Tibial nerve (tissue), 4 donors: ENCODE results near the gene ITGAE.

Experiments used
- CTCF ChIP-seq, 5 experiments: fragments of 200-600 bp in 3 of 5; fragments of 450-650 bp in 2 of 5; sonication (generic) in 3 of 5; IDR thresholded peaks; one replicate each; pipeline ENCODE4 v1.5.1; 2016 to 2019; ENCODE audit warnings: antibody characterized with exemption in 5 of 5, mild to moderate bottlenecking in 3 of 5, moderate library complexity in 2 of 5
- EP300 ChIP-seq, 2 donors: sonication (generic); formaldehyde crosslinking; IDR thresholded peaks; one replicate each; pipeline ENCODE4 v1.6.1; 2017; ENCODE audit warnings: antibody characterized with exemption in 2 of 2, mild to moderate bottlenecking in 1 of 2
- POLR2A ChIP-seq, 2 donors: fragments of 450-650 bp; IDR thresholded peaks; one replicate each; pipeline ENCODE4 v1.6.1; 2017; ENCODE audit warnings: antibody characterized with exemption in 2 of 2, mild to moderate bottlenecking in 2 of 2, moderate library complexity in 2 of 2

- TF ChIP-seq CTCF (IDR thresholded peaks at IDR 0.05) = no peak
- TF ChIP-seq POLR2A (IDR thresholded peaks at IDR 0.05) = no peak
- TF ChIP-seq EP300 (IDR thresholded peaks at IDR 0.05) = no peak
Observed at GRCh38 chr17:3669548-3669947, 131.4 kb downstream of the ITGAE start.
